ENCODE measurements around the gene TMEM183A. TPM values are rescaled to one million over a fixed set of nuclear protein-coding genes. Genes with fewer than 3 reads are reported as not detected.

TMEM183A gene
- total and polyA plus RNA-seq, 9 of the 15 experiments (the other 6 are each of a cell fraction or from before 2014, with no cell fraction given), result 23.4 to 190 (median 124) TPM

DNA sequence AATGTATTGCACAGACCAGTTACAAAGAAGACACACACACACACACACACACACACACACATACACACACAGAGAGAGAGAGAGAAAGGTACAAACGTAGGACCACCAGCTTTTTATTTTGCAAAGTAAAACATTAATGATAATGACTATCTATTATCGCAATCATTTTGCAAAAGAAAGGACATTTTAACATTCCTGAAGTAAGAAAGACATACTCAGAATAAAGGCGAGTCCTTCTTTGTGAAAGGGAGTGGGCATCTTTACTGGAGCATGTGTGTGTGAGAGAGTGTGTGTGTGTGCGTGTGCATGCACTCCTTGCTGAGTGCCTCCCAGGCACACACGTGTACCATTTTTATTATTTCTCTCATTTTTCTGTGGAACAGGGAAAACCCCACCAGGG, 47.5 kb downstream of the TMEM183A start:
- Histone ChIP-seq H2AFZ (ENCODE audit: low read depth, low read length) (no peak overlapping the region), H3K9ac (ENCODE audit: insufficient read depth in 1 of 2, low read depth in 2 of 2, low read length in 2 of 2) (no peak overlapping the region), H3K9me1 (ENCODE audit: control insufficient read depth, insufficient read depth, low read length) (no peaks in the 10 kb centered on the region), H3K4me2 (ENCODE audit: insufficient read depth, low read length) (no peak overlapping the region), H3K4me1 (replicated peaks in 1 of 2; ENCODE audit: control insufficient read depth in 2 of 2, insufficient read depth in 2 of 2, low read length in 2 of 2) (peaks cover 0 to 9% of the 10 kb centered on the region in 2 experiments; a peak in 2 of 5 replicates), H3K36me3 (ENCODE audit: control insufficient read depth, insufficient read depth, low read length) (no peaks in the 10 kb centered on the region), H3K27me3 (ENCODE audit: control insufficient read depth in 2 of 2, insufficient read depth in 2 of 2, low read length in 2 of 2) (peaks cover 62 to 91% of the 10 kb centered on the region in 2 experiments), H3K27ac (ENCODE audit: extremely low read depth, low read depth, low read length) (no peak overlapping the region), H3K79me2 (ENCODE audit: control insufficient read depth, insufficient read depth, low read length) (no peaks in the 10 kb centered on the region), H3K4me3 (no peak overlapping the region), H4K20me1 (replicated peaks; ENCODE audit: control insufficient read depth, insufficient read depth, low read length) (peaks cover 11% of the 10 kb centered on the region; the same call in 1 of the 2 replicates), H3K9me3 (replicated peaks; ENCODE audit: control insufficient read depth, insufficient read depth, low read depth, low read length) (no peaks in the 10 kb centered on the region)
- in situ Hi-C loops (cut with MboI), result no loop called here
- ATAC-seq, result no peak
- POLR2A ChIA-PET, result interaction anchor here (0.6 to 0.9 kb wide), 3 partner anchors 26 to 192 kb away, joined by 3 to 7 read pairs (median 3); no protein-coding TSS in a partner anchor
- DNase-seq (ENCODE audit: extremely low read depth in 1 of 4, low spot score in 3 of 4), result no peak
- no peak for TF ChIP-seq RAD21 (CRISPR knock-in tag; conservative IDR thresholded peaks at IDR 0.05 in 1 of 2, IDR thresholded peaks at IDR 0.05 in 1 of 2)
- no peak for TF ChIP-seq HCFC1 (IDR thresholded peaks at IDR 0.05; ENCODE audit: low read depth, low read length)
- TF ChIP-seq TEAD2 (tag; IDR thresholded peaks at IDR 0.05), result no peak
- no peak for TF ChIP-seq FOS (IDR thresholded peaks at IDR 0.05; ENCODE audit: extremely low read depth, insufficient read length)
- TF ChIP-seq, protein P1, sequence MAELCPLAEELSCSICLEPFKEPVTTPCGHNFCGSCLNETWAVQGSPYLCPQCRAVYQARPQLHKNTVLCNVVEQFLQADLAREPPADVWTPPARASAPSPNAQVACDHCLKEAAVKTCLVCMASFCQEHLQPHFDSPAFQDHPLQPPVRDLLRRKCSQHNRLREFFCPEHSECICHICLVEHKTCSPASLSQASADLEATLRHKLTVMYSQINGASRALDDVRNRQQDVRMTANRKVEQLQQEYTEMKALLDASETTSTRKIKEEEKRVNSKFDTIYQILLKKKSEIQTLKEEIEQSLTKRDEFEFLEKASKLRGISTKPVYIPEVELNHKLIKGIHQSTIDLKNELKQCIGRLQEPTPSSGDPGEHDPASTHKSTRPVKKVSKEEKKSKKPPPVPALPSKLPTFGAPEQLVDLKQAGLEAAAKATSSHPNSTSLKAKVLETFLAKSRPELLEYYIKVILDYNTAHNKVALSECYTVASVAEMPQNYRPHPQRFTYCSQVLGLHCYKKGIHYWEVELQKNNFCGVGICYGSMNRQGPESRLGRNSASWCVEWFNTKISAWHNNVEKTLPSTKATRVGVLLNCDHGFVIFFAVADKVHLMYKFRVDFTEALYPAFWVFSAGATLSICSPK (IDR thresholded peaks at IDR 0.05; ENCODE audit: borderline replicate concordance), result no peak
- WGBS (ENCODE audit: insufficient coverage, low coverage, missing lambda C conversion rate), result 1% methylated on average over 5 of the region's 5 CpGs
- no peak for FAIRE-seq
- no TSS peak for BruUV-seq (replicated peaks)
- intact Hi-C loops (cut with micrococcal nuclease), result no loop called here
- CTCF ChIA-PET (ENCODE audit: low intra/inter-chr PET ratio), result no interaction called here
